Endothelial cell of umbilical vein (primary cell): ENCODE results near the gene TMC1. TPM values are rescaled to one million over a fixed set of nuclear protein-coding genes. Genes with fewer than 3 reads are reported as not detected.

ENCODE experiments used
- BruUV-seq: library from RNA; stranded (reverse); fragments of 400-500 nt; replicated peaks from 2 replicates; lab custom pipeline; 2021; lab: Mats Ljungman, UMichigan
- CTCF ChIA-PET: fragments of 300-600, 350-600 bp; sonication (Branson Sonifier 250); formaldehyde crosslinking; loops from one replicate; lab custom pipeline; 2021; ENCODE audit warnings: antibody characterized with exemption, inconsistent platforms; lab: Charles Lee
- POLR2A ChIA-PET: fragments of 300-600, 350-600 bp; sonication (Branson Sonifier 250); formaldehyde crosslinking; loops from one replicate; lab custom pipeline; 2021; ENCODE audit warnings: antibody characterized with exemption, inconsistent platforms; lab: Charles Lee
- DNase-seq: peaks from one replicate; pipeline ENCODE4 v3.0.0-alpha.2; 2011; ENCODE audit warnings: low read depth, low spot score
- FAIRE-seq: peaks from 2 replicates; lab custom pipeline; 2011; peaks lifted over from hg19 to GRCh38; lab: Jason Lieb, UNC
- H2AFZ ChIP-seq: 2 replicates; pipeline ENCODE4 v1.6.0; 2012; ENCODE audit warnings: low read depth, low read length, control low read depth, inconsistent platforms
- H3K27ac ChIP-seq: 2 replicates; pipeline ENCODE4 v1.5.1; 2011; ENCODE audit warnings: low read depth, mild to moderate bottlenecking, control low read depth, low read length, moderate library complexity; ENCODE audit not compliant: insufficient read depth
- H3K27me3 ChIP-seq, 2 experiments: 2 replicates each; pipeline versions ENCODE4 v1.6.0 to v1.6.1; 2011; ENCODE audit warnings: low read length in 2 of 2, mixed read lengths in 1 of 2; ENCODE audit not compliant: control insufficient read depth in 2 of 2, insufficient read depth in 2 of 2
- H3K36me3 ChIP-seq, 2 experiments: 2 replicates in 1 of 2; 3 replicates in 1 of 2; pipeline ENCODE4 v1.5.1; 2011; ENCODE audit warnings: low read length in 2 of 2, mild to moderate bottlenecking in 1 of 2, moderate library complexity in 1 of 2; ENCODE audit not compliant: control insufficient read depth in 2 of 2, insufficient read depth in 2 of 2; ENCODE audit errors: extremely low read depth in 1 of 2
- H3K4me1 ChIP-seq: 3 replicates; pipeline ENCODE4 v1.5.1; 2011; ENCODE audit warnings: mild to moderate bottlenecking, low read length; ENCODE audit not compliant: control insufficient read depth, insufficient read depth; ENCODE audit errors: extremely low read depth
- H3K4me2 ChIP-seq: 2 replicates; pipeline ENCODE4 v1.6.1; 2011; ENCODE audit warnings: low read length, control low read depth, mixed read lengths; ENCODE audit not compliant: insufficient read depth
- H3K4me3 ChIP-seq, 3 experiments: fragments of 200-600 bp in 1 of 3; sonication (generic), shearing (Covaris generic) in 1 of 3; replicated peaks in 1 of 3; 2 replicates each; pipeline ENCODE4 v1.5.1; 2011 to 2016; ENCODE audit warnings: control low read depth in 3 of 3, low read length in 3 of 3, mild to moderate bottlenecking in 2 of 3, inconsistent platforms in 1 of 3, low read depth in 1 of 3, moderate library complexity in 1 of 3; ENCODE audit not compliant: insufficient read depth in 1 of 3
- H3K79me2 ChIP-seq: 2 replicates; pipeline ENCODE4 v1.6.0; 2012; ENCODE audit warnings: low read length, inconsistent platforms; ENCODE audit not compliant: control insufficient read depth, insufficient read depth
- H3K9ac ChIP-seq: replicated peaks from 2 replicates; pipeline ENCODE3; 2011; ENCODE audit warnings: low read length, control low read depth; ENCODE audit not compliant: insufficient read depth; ENCODE audit errors: extremely low read depth
- H3K9me1 ChIP-seq: replicated peaks from 3 replicates; pipeline ENCODE4 v1.6.0; 2011; ENCODE audit warnings: mild to moderate bottlenecking, low read length; ENCODE audit not compliant: control insufficient read depth, insufficient read depth; ENCODE audit errors: extremely low read depth
- H3K9me3 ChIP-seq: replicated peaks from 2 replicates; pipeline ENCODE4 v1.5.1; 2012; ENCODE audit warnings: low read length, inconsistent platforms; ENCODE audit not compliant: control insufficient read depth, insufficient read depth
- H4K20me1 ChIP-seq: replicated peaks from 2 replicates; pipeline ENCODE3; 2011; ENCODE audit warnings: mild to moderate bottlenecking, low read length; ENCODE audit not compliant: control insufficient read depth, insufficient read depth; ENCODE audit errors: extremely low read depth
- CTCF ChIP-seq, 2 donors: IDR thresholded peaks; 1 replicate in 1 of 2; 2 replicates in 1 of 2; pipeline ENCODE4 v1.5.1; 2011; ENCODE audit warnings: low read length in 2 of 2, mild to moderate bottlenecking in 2 of 2, moderate library complexity in 2 of 2, control low read depth in 1 of 2, inconsistent platforms in 1 of 2, low read depth in 1 of 2; ENCODE audit not compliant: insufficient read depth in 1 of 2; ENCODE audit errors: extremely low read depth in 1 of 2
- EZH2 ChIP-seq: IDR thresholded peaks from 2 replicates; pipeline ENCODE4 v1.6.1; 2012; ENCODE audit warnings: borderline replicate concordance, low read depth, mild to moderate bottlenecking, moderate library complexity, low read length, inconsistent platforms; ENCODE audit not compliant: severe bottlenecking
- FOS ChIP-seq: IDR thresholded peaks from 2 replicates; pipeline ENCODE4 v1.6.1; 2011; ENCODE audit warnings: mild to moderate bottlenecking, low read length, moderate library complexity, borderline replicate concordance; ENCODE audit not compliant: insufficient read depth
- GATA2 ChIP-seq: IDR thresholded peaks from 2 replicates; pipeline ENCODE4 v1.7.0; 2011; ENCODE audit warnings: low read depth, mild to moderate bottlenecking, moderate library complexity, mixed read lengths, low read length; ENCODE audit not compliant: insufficient read length, insufficient read depth
- JUN ChIP-seq: IDR thresholded peaks from 2 replicates; pipeline ENCODE4 v1.6.1; 2011; ENCODE audit warnings: borderline replicate concordance, low read depth; ENCODE audit not compliant: insufficient read length, insufficient read depth
- MAX ChIP-seq: IDR thresholded peaks from 2 replicates; pipeline ENCODE4 v1.6.1; 2011; ENCODE audit not compliant: insufficient read depth, insufficient read length
- MYC ChIP-seq: IDR thresholded peaks from one replicate; pipeline ENCODE4 v1.6.1; 2011; ENCODE audit warnings: mild to moderate bottlenecking, low read depth, low read length
- POLR2A ChIP-seq: IDR thresholded peaks from 2 replicates; pipeline ENCODE4 v1.6.1; 2012; ENCODE audit warnings: low read depth, mild to moderate bottlenecking, control low read depth, low read length
- POLR2AphosphoS5 ChIP-seq: IDR thresholded peaks from 2 replicates; pipeline ENCODE4 v1.6.1; 2012; ENCODE audit warnings: low read depth, mild to moderate bottlenecking, control low read depth, low read length, moderate library complexity; ENCODE audit not compliant: insufficient read depth
- dilution Hi-C: fragments of 300-500 bp; cut with MboI; formaldehyde crosslinking; loops from one replicate; pipeline ENCODE4 v1.15.0; 2019; ENCODE audit warnings: low sequenced_read_pairs; ENCODE audit not compliant: extremely low pct_ligation_motif_present
- intact Hi-C: fragments of 100-400 bp; cut with micrococcal nuclease; formaldehyde crosslinking; loops from one replicate; pipeline ENCODE4 v1.10.0; 2022
- polyA plus RNA-seq, 4 experiments: library from polyadenylated mRNA; depleted of rRNA in 3 of 4; stranded (reverse) in 3 of 4; unstranded in 1 of 4; fragments of >200 nt; gene quantifications; 2 replicates each; pipeline versions ENCODE4 v1.2.1 to v1.2.3, GENCODE V29; 2011 to 2012; ENCODE audit warnings: missing spikeins in 1 of 4
- total RNA-seq: library from RNA; stranded (reverse); gene quantifications from 2 replicates; pipeline ENCODE4 v1.2.3, GENCODE V29; 2021

TMC1 gene
- total and polyA plus RNA-seq, 2 donors (not counting 3 experiments of a cell fraction or from before 2014, with no cell fraction given), result 1.5 TPM; not detected in 1

- ChIA-PET CTCF (no interaction called here), POLR2A (no interaction called here)
- TF ChIP-seq JUN (no peak), MYC (no peak), EZH2 (no peak), POLR2AphosphoS5 (no peak), POLR2A (no peak), CTCF (IDR thresholded peaks at IDR 0.05; ENCODE audit: extremely low read depth in 1 of 2, insufficient read depth in 1 of 2, low read depth in 1 of 2, low read length in 2 of 2) (no peak), MAX (no peak), FOS (no peak), GATA2 (no peak)
- no peaks in the 10 kb centered on the region for H3K36me3 ChIP-seq
- BruUV-seq, result no TSS peak
- H4K20me1 ChIP-seq, result no peaks in the 10 kb centered on the region
- peaks cover 2 to 4% of the 10 kb centered on the region in 2 experiments for H3K27me3 ChIP-seq
- no peak overlapping the region for H3K27ac ChIP-seq
- FAIRE-seq (no peak), DNase-seq (no peak)
- H3K4me3 ChIP-seq, result no peak overlapping the region
- no peaks in the 10 kb centered on the region for H3K9me1 ChIP-seq
- intact Hi-C loops (no loop called here), dilution Hi-C loops (no loop called here)
- no peak overlapping the region for H2AFZ ChIP-seq
- H3K79me2 ChIP-seq, result no peaks in the 10 kb centered on the region
- no peaks in the 10 kb centered on the region for H3K4me1 ChIP-seq
- no peaks in the 10 kb centered on the region for H3K9me3 ChIP-seq
- no peak overlapping the region for H3K4me2 ChIP-seq
- H3K9ac ChIP-seq, result no peak overlapping the region
Measured at GRCh38 chr9:72684615-72685014, 163.2 kb downstream of the TMC1 start.
